Stimulated activated CD8-positive, alpha-beta memory T cell treated with anti-CD3 and anti-CD28 coated beads, Interleukin-7, amount 100 ng/mL, for 4 hours (primary cell): ENCODE results near the gene ELOVL2.
"Not testable (repeated sequence)": the region's sequence is repeated elsewhere in the genome, so short reads cannot be mapped to it uniquely, and the experiment has no call there.

Source experiments
- DNase-seq, 2 donors: peaks; one replicate each; pipeline ENCODE4 v3.0.0-alpha.2; 2020; ENCODE audit warnings: low read depth in 2 of 2

Gene ELOVL2, protein sequence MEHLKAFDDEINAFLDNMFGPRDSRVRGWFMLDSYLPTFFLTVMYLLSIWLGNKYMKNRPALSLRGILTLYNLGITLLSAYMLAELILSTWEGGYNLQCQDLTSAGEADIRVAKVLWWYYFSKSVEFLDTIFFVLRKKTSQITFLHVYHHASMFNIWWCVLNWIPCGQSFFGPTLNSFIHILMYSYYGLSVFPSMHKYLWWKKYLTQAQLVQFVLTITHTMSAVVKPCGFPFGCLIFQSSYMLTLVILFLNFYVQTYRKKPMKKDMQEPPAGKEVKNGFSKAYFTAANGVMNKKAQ

DNA sequence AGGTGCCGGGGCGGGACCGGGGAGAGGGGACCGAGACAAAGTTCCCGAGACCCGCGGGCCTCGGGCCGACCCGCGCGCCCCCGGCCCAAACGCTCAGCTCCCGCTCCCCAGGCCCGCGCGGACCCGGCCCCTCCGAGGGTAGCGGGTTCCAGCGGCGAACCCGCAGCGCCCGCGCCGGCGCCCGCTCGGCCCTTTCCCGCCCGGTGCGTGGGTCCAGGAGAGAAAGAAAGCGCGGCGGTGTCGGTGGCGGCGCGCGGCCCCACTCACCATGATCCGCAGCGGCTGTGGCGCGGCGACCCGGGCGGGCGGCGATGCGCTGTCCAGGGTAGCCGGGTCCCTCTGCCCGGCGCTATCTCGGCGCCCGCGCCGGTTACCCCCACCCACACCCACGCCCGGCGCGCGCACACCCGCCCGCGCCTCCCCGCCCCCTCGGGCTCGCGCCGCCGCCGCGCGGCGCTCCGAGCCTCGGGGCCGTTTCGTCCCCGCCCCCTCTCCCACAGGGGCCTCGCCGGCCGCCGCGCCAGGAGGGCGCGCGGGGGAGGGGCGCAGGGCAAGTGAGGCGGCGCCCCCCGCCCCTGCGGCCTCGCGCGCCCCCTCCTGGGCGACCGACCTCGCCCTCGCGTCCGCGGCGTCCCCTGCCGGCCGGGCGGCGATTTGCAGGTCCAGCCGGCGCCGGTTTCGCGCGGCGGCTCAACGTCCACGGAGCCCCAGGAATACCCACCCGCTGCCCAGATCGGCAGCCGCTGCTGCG, at the start of gene ELOVL2:
TSS of gene ELOVL2 (minus strand) at position 345 of the 751 bp plus-strand sequence. CDS start at position 270, 75 bp downstream.
- no peak for DNase-seq

DNA sequence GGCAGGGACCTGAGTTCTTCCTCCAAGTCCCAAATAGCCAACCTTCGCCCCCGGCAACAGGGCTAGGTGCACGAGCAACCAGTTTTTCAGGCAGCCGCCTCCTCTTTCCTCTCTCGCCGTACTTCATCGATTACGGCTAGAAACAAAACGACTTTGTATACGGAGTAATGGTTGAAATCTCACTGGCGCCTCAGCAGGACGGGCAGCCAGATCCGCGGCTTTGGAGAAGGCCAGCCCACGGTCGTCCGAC, 49.2 kb upstream of the ELOVL2 start:
- DNase-seq = no peak

DNA sequence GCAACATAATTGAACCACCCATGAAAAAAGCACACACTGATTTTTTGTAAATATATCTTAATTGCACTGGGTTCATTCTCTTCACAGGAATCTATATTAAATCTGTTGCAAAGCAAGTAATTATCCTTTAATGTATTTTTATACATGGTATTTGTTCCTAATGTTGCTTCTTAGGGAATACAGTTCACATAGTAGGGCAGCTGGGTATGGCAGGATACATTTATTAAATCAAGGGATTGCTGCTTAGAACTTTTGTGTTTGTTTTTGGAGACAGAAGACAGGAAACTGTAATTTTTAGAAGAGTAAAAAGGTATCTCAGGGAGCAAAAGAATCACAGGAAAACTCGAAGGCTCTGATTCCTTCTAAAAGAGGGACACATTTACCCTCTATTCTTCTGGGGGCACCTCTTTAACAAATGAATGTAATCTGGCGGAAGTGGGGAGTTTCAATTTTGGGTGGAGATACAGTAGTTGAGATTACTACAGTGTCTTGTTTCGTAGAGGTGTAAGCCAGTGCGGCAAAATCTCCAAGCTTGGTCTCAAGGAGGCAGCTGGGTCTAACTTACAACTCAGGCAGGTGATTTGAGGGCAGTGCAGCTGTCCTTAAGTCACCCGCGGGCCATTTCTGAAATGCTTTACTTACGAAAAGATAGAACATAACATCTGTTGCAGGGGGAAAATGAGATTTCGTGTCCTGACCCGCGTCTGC, 48.7 kb upstream of the ELOVL2 start:
- no peak for DNase-seq

DNA sequence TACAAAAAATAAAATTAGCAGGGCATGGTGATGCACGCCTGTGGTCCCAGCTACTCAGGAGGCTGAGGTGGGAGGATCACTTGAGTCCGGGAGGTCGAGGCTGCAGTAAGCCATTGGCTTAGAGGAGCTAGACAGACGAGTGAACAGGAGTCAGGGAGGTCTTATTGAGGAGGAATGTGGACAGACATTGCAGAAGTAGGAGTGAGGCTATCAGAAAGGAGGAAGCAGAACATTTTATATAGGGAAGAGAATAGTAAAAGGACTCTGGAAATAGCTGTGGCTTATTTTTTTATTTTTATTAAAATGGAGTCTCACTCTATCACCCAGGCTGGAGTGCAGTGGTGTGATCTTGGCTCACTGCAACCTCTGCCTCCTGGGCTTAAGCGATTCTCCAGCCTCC, 47.0 kb upstream of the ELOVL2 start:
- not testable (repeated sequence) for DNase-seq

DNA sequence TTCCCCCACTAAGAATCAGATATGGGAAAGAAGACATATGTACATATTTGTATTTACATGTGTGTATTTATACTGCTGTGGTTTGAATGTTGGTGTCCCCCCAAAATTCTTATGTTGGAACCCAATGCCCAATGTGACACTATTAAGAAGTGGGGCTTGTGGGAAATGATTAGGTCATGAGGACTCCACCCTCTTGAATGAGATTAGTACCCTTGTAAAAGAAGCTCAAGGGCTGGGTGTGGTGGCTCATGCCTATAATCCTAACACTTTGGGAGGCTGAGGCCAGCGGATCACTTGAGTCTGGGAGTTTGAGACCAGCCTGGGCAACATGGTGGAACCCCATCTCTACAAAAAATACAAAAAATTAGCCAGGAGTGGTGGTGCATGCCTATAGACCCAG, 45.6 kb upstream of the ELOVL2 start:
- no peak for DNase-seq

DNA sequence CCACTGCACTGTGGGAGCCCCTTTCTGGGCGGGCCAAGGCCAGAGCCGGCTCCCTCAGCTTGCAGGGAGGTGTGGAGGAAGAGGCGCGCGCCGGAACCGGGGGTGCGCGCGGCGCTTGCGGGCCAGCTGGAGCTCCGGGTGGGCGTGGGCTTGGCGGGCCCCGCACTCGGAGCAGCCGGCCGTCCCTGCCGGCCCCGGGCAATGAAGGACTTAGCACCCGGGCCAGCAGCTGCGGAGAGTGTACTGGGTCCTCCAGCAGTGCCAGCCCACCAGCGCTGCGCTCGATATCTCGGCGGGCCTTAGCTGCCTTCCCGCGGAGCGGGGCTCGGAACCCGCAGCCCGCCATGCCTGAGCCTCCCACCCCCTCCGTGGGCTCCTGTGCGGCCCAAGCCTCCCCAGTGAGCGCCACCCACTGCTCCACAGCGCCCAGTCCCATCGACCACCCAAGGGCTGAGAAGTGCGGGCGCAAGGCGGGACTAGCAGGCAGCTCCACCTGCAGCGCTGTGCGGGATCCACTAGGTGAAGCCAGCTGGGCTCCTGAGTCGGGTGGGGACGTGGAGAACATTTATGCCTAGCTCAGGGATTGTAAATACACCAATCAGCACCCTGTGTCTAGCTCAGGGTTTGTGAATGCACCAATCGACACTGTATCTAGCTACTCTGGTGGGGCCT, 43.2 kb upstream of the ELOVL2 start:
- not testable (repeated sequence) for DNase-seq

DNA sequence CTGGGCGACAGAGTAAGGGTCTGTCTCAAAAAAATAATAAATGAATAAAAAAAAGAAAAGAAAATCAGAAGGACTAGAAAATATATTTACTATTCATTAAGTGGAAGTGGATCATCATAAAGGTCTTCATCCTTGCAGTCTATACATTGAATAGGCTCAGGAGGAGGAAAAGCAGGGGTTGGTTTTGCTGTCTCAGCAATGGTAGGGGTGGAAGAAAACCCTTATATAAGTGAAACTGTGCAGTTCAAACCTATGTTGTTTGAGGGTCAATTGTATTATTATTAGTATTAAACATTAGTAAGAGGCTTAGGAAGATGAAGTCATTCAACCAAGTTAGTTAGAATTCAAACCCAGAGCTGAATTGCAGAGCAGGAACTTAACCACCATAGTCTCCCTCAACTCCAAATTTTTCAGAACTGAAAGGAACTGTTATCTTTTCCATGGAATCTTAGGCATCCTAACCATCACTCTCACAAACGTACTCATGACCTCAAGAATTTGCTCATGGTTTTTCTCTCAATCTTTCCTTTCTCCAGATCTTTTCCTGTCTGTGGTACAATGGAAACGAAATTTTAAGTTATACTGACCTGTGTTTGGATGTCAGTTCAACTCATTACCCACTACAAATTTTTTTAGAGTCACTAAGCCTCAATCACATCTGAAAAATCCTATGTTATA, 41.8 kb upstream of the ELOVL2 start:
- DNase-seq = no peak

DNA sequence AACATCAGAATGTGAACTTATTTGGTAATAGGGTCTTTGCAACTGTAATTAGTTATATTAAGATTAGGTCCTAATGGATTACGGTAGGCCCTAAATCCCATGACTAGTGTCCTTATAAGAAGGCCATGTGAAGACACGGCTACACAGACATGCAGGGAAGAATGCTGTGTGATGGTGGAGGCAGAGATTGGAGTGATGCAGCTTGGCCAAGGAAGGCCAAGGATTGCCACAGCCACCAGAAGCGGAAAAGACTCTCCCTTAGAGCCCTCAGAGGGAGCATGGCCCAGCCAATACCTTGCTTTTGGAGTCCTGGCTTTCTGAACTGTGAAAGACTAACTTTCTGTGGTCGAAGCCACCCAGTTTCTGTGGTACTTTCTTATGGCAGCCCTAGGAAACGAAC, 39.9 kb upstream of the ELOVL2 start:
- DNase-seq = no peak

DNA sequence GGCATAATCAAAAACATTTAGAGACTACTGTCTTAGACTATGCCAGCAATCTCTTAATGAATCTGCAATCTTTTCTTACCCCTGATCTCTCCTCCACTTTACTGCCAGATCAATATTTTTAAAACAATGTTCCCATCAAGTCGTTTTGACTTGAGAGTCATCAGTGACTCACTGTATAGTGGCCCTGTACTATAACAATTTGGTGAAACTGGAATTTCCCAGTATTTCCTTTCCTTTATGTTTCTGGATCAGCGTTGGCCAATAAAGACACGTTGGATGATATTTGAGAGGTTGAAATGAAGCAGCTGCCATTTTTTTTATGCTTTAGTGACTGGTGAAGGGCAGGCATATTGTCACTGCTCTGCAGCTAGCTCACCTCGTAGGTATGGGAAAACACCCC, 39.4 kb upstream of the ELOVL2 start:
- DNase-seq = no peak

DNA sequence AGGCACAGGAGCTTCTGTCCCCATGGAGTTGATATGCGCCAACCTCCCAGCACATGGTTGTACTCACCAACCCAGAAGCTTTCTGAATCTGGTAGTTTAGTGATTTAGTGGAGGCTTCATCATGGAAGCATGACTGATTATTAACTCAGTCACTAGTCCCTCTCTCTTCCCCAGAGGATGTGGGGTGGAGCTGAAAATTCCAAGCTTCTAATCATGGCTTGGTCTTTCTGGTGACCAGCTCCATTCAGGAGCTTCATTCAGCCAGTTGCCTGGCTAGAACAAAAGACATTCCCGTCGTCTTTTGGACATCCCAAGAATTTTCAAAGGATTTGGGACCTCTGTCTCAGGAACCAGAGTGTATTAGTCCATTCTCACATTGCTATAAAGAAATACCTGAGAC, 36.2 kb upstream of the ELOVL2 start:
- no peak for DNase-seq

DNA sequence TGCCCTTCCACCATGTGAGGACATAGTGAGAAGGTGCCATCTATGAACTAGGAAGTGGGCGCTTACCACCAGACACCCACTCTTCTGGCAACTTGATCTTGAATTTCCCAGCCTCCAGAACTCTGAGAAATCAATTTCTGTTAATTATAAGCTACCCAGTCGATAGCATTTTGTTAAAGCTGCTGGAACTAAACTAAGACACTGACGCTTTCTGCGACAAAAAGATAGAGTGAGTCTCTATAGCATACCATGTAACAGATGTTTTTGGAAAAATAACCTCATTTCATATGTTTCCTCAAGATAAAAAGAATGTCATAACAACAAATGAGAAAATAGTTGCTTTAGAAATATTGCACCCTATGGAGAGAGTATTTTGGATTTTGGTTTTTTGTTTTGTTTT, 34.2 kb upstream of the ELOVL2 start:
- no peak for DNase-seq

DNA sequence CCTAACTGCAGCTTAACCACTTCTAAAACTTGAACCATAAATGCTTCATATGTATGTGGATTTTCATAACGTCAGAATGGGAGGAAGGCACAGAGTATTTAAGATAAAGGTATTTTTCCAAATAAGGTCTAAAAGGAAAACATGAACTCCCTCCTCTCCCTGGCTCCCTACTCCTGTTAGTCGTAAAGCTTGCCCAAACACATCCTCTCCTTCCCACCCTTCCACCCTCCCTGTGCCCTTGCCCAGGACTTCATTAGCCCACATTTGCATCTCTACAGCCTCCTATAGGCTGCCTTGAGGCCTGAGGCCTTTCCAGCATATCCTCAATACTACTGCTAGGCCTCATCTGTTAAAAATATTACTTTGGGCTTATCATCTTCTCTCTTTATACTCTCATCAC, 32.4 kb upstream of the ELOVL2 start:
- no peak for DNase-seq

DNA sequence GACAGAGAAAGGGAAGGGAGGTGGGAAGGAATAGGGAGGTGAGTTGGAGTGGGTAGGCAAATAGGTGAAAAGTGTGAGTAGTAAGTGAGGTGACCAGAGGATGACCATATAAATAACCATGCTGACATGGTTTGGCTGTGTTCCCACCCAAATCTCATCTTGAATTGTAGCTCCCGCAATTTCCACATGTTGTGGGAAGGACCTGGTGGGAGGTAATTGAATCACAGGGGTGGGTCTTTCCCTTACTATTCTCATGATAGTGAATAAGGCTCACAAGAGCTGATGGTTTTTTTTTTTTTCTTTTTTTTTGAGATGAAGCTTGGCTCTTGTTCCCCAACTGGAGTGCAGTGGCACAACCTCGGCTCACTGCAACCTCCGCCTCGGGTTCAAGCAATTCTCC, 28.0 kb upstream of the ELOVL2 start:
- no peak for DNase-seq

DNA sequence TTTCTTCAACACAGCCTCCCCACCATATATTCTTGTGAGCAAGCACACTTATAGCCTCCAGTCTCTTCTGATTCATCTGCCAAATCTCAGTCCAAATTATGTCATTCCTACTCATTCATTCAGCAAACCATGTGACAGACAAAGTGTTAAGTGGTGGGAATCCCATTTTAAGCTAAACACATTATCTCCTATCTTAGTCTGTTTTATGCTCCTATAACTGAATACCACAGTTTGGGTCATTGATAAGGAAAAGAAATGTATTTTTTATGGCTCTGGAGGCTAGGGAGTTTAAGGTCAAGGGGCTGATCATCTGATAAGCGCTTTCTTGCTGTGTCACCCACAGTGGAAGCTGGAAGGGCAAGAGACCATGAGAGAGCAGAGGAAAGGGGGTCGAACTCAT, 25.7 kb upstream of the ELOVL2 start:
- no peak for DNase-seq

DNA sequence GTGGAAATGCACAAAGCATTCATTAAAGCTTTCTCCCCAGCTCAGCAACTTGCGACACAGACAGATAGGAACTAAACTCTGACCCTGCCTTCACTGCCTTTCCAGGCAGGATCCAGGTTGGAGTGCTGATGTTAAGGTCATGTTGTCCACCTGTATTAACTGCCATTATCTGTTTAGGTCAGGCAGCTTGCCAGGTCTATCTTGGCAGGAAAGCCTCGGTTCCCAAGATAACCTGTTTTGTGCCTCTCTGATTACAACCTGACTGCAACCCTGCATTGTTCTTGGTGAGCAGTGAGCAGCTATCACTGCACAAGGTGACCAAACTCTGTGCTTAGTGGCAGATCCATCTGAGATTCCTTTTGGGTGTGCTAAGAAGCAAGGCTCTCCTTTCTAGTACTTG, 23.2 kb upstream of the ELOVL2 start:
- DNase-seq = no peak

DNA sequence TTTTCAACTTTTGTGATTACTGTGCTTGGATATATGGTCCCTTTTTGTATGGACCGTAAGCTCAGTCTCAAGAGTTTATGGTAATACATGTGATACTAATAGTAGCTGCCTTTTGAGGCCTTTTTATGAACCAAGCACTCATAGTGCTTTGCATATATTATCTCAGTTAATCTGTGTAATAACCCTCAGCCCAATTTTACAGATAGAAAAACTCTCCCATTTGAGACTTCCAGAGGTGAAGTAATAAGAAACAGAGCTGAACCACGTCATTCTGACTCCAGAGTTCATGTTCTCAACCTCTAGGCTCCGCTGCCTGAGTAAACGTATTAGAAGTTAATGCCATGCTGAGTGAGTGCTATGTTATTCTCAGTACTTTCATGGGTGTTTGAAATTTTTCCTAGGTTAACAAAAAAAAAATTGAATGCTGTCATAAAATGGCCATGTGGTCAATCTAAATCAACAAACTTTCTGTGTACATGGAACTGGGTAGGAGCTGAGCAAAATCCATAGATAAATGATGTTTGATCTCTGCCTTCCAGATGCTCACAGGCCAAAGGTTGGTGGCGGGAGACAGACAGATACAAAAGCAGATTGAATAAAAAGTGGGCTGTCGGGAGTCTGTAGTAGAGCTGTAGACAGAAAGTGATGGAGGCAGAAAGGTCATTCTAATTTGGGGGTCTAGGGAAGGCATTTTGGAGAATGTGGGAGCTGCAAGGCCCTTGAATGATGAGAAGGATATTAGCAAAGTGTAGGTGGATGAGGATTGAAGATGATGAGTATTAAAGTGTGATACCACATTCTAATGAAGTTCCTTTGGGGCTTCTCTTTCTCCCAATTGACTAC, 22.6 kb upstream of the ELOVL2 start:
- no peak for DNase-seq

DNA sequence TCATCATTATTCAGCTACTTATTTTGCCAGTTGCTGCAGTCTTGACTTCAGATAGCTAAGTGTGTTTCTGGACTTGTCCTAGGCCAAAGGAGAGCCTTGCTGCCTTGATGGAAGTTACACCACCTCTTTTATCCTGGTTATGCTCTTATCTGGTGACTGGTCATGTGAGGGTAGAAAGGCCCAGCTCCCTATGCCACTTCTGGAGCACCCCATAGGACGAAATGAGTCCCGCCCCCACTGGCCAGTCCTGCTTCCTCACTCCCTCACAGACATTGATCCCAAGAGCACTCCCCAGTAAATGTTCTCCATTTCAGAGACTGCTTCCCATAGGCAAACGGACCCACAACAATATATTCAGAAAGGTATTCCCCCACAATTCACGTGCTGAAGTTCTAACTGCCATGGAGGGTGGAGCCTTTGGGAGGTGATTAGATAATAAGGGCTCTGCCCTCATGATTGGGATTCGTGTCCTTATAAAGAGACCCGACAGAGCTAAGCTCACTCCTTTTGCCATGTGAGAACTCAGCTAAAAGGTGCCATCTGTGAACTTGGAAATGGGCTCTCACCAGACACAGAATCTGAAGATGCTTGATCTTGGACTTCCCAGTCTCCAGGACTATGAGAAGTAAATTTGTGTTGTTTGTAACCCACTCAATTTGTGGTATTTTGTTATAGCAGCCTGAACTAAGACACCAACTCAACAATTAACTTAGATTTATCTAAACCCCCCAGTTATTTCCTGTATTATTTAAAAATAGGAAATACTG, 21.5 kb upstream of the ELOVL2 start:
- DNase-seq = no peak

DNA sequence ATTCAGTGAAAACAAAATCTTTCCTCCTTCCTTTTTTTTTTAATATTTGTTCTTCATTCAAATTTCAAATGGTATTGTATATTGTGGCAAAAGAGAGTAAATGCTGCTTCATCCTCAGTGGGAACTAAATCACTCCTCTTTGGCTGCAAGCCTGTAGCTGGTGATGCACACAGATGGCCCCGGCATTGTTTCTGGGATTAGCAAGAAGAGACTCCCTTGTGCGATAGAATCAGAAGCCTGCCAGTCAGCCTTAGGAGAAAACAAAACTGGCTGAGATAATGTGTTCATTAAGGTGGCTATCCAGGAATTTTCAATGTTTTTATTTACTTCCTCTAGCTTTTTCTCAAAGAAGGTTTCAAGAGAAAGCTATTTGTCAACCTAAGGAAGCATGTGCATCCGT, 20.7 kb upstream of the ELOVL2 start:
- no peak for DNase-seq

DNA sequence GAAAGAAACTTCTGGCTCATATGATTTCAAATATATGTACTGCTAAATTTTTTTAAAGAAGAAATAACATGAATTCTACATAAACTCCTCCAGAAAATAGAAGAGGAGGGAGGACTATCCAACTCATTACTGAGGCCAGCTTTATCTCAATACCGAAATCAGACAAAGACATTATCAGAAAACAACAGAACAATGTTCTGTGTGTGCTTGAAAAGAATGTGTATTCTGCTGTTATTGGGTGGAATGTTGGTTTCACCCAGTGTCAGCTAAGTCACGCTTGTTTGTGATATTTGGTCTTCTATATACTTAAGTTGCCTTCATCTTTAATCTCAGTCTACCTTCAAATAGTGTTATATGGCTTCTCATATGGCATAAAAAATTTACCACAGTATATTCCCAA, 18.6 kb upstream of the ELOVL2 start:
- no peak for DNase-seq

DNA sequence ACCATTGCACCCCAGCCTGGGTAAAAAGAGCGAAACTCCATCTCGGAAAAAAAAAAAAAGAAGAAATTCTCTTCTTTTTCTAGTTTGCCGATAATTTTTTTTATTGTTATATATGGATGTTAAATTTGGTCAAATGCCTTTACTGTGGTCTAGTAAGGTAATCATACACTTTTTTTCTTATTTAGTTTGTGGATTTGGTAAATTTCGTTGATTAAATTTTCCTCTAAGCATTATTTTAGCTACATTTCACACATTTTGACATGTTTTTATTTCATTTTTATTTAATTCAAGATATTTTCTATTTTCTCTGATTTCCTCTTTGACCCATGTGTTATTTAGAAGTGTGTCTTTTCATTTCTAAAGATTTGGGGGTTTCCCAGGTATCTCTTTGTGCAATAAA, 18.0 kb upstream of the ELOVL2 start:
- no peak for DNase-seq
